ENCODE measurements around the gene ZCCHC7. TPM values are rescaled to one million over a fixed set of nuclear protein-coding genes. Genes with fewer than 3 reads are reported as not detected.

Gene ZCCHC7
- total and polyA plus RNA-seq, 2 of the 8 experiments (the other 6 are each of a cell fraction or from before 2014, with no cell fraction given) = 12.2 to 27.5 TPM

DNA sequence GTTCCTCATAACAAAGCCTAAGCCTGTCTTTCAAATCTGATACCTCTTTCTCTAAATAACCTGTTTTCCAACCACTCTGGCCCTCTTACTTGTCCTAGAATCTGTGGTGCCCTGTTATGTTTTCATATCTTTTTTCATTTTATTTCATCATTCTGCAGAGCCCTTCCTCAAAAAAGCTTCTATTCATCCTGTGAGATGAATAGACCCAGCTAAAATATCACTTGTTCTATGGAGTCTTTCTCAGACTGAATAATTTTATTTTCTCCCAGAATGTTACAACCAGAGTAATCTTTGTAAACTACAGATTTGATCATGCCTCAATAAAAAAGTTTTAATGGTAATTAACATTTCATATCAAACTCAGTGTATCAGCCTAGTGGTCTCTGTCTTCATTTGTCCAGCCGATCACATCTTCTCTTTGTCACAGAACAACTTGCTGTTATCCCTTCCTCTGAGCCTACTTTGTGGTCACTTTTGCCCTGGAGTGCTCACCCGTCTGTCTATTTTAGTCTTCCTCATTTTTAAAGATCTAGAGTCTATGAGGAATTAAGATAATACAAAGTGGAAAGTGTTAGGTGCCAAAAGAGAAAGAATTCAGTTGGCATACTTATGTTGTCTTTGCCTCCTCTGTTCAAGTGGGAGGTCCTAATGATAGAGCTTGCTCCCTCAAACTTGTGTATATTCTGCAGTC is 77.8 kb downstream of the ZCCHC7 start (continued):
- TF ChIP-seq, protein P1, sequence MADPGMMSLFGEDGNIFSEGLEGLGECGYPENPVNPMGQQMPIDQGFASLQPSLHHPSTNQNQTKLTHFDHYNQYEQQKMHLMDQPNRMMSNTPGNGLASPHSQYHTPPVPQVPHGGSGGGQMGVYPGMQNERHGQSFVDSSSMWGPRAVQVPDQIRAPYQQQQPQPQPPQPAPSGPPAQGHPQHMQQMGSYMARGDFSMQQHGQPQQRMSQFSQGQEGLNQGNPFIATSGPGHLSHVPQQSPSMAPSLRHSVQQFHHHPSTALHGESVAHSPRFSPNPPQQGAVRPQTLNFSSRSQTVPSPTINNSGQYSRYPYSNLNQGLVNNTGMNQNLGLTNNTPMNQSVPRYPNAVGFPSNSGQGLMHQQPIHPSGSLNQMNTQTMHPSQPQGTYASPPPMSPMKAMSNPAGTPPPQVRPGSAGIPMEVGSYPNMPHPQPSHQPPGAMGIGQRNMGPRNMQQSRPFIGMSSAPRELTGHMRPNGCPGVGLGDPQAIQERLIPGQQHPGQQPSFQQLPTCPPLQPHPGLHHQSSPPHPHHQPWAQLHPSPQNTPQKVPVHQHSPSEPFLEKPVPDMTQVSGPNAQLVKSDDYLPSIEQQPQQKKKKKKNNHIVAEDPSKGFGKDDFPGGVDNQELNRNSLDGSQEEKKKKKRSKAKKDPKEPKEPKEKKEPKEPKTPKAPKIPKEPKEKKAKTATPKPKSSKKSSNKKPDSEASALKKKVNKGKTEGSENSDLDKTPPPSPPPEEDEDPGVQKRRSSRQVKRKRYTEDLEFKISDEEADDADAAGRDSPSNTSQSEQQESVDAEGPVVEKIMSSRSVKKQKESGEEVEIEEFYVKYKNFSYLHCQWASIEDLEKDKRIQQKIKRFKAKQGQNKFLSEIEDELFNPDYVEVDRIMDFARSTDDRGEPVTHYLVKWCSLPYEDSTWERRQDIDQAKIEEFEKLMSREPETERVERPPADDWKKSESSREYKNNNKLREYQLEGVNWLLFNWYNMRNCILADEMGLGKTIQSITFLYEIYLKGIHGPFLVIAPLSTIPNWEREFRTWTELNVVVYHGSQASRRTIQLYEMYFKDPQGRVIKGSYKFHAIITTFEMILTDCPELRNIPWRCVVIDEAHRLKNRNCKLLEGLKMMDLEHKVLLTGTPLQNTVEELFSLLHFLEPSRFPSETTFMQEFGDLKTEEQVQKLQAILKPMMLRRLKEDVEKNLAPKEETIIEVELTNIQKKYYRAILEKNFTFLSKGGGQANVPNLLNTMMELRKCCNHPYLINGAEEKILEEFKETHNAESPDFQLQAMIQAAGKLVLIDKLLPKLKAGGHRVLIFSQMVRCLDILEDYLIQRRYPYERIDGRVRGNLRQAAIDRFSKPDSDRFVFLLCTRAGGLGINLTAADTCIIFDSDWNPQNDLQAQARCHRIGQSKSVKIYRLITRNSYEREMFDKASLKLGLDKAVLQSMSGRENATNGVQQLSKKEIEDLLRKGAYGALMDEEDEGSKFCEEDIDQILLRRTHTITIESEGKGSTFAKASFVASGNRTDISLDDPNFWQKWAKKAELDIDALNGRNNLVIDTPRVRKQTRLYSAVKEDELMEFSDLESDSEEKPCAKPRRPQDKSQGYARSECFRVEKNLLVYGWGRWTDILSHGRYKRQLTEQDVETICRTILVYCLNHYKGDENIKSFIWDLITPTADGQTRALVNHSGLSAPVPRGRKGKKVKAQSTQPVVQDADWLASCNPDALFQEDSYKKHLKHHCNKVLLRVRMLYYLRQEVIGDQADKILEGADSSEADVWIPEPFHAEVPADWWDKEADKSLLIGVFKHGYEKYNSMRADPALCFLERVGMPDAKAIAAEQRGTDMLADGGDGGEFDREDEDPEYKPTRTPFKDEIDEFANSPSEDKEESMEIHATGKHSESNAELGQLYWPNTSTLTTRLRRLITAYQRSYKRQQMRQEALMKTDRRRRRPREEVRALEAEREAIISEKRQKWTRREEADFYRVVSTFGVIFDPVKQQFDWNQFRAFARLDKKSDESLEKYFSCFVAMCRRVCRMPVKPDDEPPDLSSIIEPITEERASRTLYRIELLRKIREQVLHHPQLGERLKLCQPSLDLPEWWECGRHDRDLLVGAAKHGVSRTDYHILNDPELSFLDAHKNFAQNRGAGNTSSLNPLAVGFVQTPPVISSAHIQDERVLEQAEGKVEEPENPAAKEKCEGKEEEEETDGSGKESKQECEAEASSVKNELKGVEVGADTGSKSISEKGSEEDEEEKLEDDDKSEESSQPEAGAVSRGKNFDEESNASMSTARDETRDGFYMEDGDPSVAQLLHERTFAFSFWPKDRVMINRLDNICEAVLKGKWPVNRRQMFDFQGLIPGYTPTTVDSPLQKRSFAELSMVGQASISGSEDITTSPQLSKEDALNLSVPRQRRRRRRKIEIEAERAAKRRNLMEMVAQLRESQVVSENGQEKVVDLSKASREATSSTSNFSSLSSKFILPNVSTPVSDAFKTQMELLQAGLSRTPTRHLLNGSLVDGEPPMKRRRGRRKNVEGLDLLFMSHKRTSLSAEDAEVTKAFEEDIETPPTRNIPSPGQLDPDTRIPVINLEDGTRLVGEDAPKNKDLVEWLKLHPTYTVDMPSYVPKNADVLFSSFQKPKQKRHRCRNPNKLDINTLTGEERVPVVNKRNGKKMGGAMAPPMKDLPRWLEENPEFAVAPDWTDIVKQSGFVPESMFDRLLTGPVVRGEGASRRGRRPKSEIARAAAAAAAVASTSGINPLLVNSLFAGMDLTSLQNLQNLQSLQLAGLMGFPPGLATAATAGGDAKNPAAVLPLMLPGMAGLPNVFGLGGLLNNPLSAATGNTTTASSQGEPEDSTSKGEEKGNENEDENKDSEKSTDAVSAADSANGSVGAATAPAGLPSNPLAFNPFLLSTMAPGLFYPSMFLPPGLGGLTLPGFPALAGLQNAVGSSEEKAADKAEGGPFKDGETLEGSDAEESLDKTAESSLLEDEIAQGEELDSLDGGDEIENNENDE (IDR thresholded peaks at IDR 0.05; ENCODE audit: insufficient replicate concordance, low read length) = no peak
- TF ChIP-seq RAD21 (IDR thresholded peaks at IDR 0.05 in 1 of 2, conservative IDR thresholded peaks at IDR 0.05 in 1 of 2; ENCODE audit: low read depth in 2 of 2, low read length in 2 of 2) (no peak), EZH2 (IDR thresholded peaks at IDR 0.05; ENCODE audit: low read depth, low read length, severe bottlenecking) (no peak), SAP30 (IDR thresholded peaks at IDR 0.05; ENCODE audit: insufficient read depth, insufficient replicate concordance, low read length) (no peak), PHF8 (conservative IDR thresholded peaks at IDR 0.05; ENCODE audit: low read depth, low read length) (no peak), EGR1 (IDR thresholded peaks at IDR 0.05; ENCODE audit: borderline replicate concordance, low read depth, low read length) (no peak), NANOG (IDR thresholded peaks at IDR 0.05; ENCODE audit: insufficient read depth, low read depth, low read length, poor library complexity, severe bottlenecking) (no peak), SP2 (IDR thresholded peaks at IDR 0.05; ENCODE audit: low read length) (no peak)
- TF ChIP-seq, protein P2, sequence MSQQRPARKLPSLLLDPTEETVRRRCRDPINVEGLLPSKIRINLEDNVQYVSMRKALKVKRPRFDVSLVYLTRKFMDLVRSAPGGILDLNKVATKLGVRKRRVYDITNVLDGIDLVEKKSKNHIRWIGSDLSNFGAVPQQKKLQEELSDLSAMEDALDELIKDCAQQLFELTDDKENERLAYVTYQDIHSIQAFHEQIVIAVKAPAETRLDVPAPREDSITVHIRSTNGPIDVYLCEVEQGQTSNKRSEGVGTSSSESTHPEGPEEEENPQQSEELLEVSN (IDR thresholded peaks at IDR 0.05) = no peak
